SK-N-SH (cell line): ENCODE data around the gene COLEC12. TPM values are rescaled to one million over a fixed set of nuclear protein-coding genes. Genes with fewer than 3 reads are reported as not detected.

Experiments used
- CTCF ChIA-PET: fragments of 300-600, 350-600 bp; formaldehyde crosslinking; extraction: SDS; loops from one replicate; lab custom pipeline; 2021; lab: Yijun Ruan, JAX
- POLR2A ChIA-PET: fragments of 350-600 bp; sonication (Branson Sonifier 250); formaldehyde crosslinking; extraction: SDS; loops from one replicate; lab custom pipeline; 2020; ENCODE audit warnings: antibody characterized with exemption, inconsistent platforms; lab: Yijun Ruan, JAX
- DNase-seq: peaks from one replicate; pipeline ENCODE4 v3.0.0; 2012
- H2AFZ ChIP-seq: fragments of 200-600 bp; sonication (generic); 2 replicates; pipeline ENCODE4 v1.8.1; 2016; ENCODE audit warnings: antibody characterized with exemption, mild to moderate bottlenecking, low read depth
- H3F3A ChIP-seq: fragments of 200-600 bp; sonication (generic); replicated peaks from 2 replicates; pipeline ENCODE3; 2016; ENCODE audit warnings: antibody characterized with exemption, mild to moderate bottlenecking; ENCODE audit not compliant: insufficient read depth
- H3K27ac ChIP-seq, 2 experiments: fragments of 200-500 bp in 1 of 2; fragments of 200-600 bp in 1 of 2; sonication (Bioruptor generic) in 1 of 2; sonication (generic), shearing (Covaris generic) in 1 of 2; 2 replicates each; pipeline versions ENCODE4 v1.5.1 to v1.6.1; 2014 to 2016; ENCODE audit warnings: low read depth in 2 of 2, inconsistent platforms in 1 of 2, low read length in 1 of 2, mild to moderate bottlenecking in 1 of 2, mixed read lengths in 1 of 2
- H3K27me3 ChIP-seq: fragments of 200-600 bp; sonication (generic), shearing (Covaris generic); 2 replicates; pipeline ENCODE4 v1.6.1; 2016; ENCODE audit warnings: mixed run types; ENCODE audit not compliant: insufficient read depth
- H3K36me3 ChIP-seq, 2 experiments: fragments of 200-500 bp in 1 of 2; fragments of 200-600 bp in 1 of 2; sonication (Bioruptor generic) in 1 of 2; sonication (generic) in 1 of 2; replicated peaks in 1 of 2; 2 replicates each; pipeline versions ENCODE3 to v1.5.1; 2014 to 2016; ENCODE audit warnings: low read length in 1 of 2, mild to moderate bottlenecking in 1 of 2; ENCODE audit not compliant: insufficient read depth in 2 of 2, control insufficient read depth in 1 of 2
- H3K4me1 ChIP-seq, 2 experiments: fragments of 200-500 bp in 1 of 2; fragments of 200-600 bp in 1 of 2; sonication (Bioruptor generic) in 1 of 2; sonication (generic), shearing (Covaris generic) in 1 of 2; 2 replicates each; pipeline versions ENCODE4 v1.5.1 to v1.6.1; 2014 to 2016; ENCODE audit warnings: low read depth in 1 of 2, low read length in 1 of 2, mixed run types in 1 of 2; ENCODE audit not compliant: insufficient read depth in 2 of 2, control insufficient read depth in 1 of 2
- H3K4me2 ChIP-seq: fragments of 200-600 bp; sonication (generic), shearing (Covaris generic); 2 replicates; pipeline ENCODE4 v1.6.1; 2017; ENCODE audit warnings: mixed run types
- H3K4me3 ChIP-seq, 2 experiments: fragments of 200-500 bp in 1 of 2; fragments of 200-600 bp in 1 of 2; sonication (Bioruptor generic) in 1 of 2; sonication (generic), shearing (Covaris generic) in 1 of 2; 2 replicates each; pipeline versions ENCODE4 v1.5.1 to v1.8.1; 2014 to 2016; ENCODE audit warnings: low read depth in 2 of 2, inconsistent platforms in 1 of 2, low read length in 1 of 2, mild to moderate bottlenecking in 1 of 2, mixed read lengths in 1 of 2, moderate library complexity in 1 of 2
- H3K79me2 ChIP-seq: fragments of 200-600 bp; sonication (generic); 2 replicates; pipeline ENCODE4 v1.8.1; 2017; ENCODE audit warnings: mild to moderate bottlenecking; ENCODE audit not compliant: insufficient read depth
- H3K9ac ChIP-seq: fragments of 200-600 bp; sonication (generic); 2 replicates; pipeline ENCODE4 v1.6.1; 2017; ENCODE audit warnings: mixed run types
- H3K9me2 ChIP-seq: fragments of 200-600 bp; sonication (generic); 2 replicates; pipeline ENCODE4 v1.6.1; 2017; ENCODE audit warnings: mixed run types
- H3K9me3 ChIP-seq: fragments of 200-600 bp; sonication (generic); 2 replicates; pipeline ENCODE4 v1.6.1; 2017; ENCODE audit warnings: mixed run types, mild to moderate bottlenecking, moderate library complexity
- H4K20me1 ChIP-seq: fragments of 200-600 bp; sonication (generic); 2 replicates; pipeline ENCODE4 v1.6.1; 2017; ENCODE audit warnings: mild to moderate bottlenecking, mixed run types; ENCODE audit not compliant: insufficient read depth
- CTCF ChIP-seq: fragments of 200-600 bp; sonication (generic); IDR thresholded peaks from 2 replicates; pipeline ENCODE4 v1.6.1; 2017; ENCODE audit warnings: antibody characterized with exemption, mild to moderate bottlenecking, moderate library complexity
- ELF1 ChIP-seq: IDR thresholded peaks from 2 replicates; pipeline ENCODE4 v1.4.0; 2012
- EP300 ChIP-seq, 2 experiments: IDR thresholded peaks; 2 replicates each; pipeline versions ENCODE4 v1.4.0 to v1.6.1; 2012; ENCODE audit warnings: borderline replicate concordance in 1 of 2, low read depth in 1 of 2, low read length in 1 of 2
- FOXJ3 ChIP-seq: sonication (generic); formaldehyde crosslinking; IDR thresholded peaks from 2 replicates; pipeline ENCODE4 v1.5.1; 2020; ENCODE audit warnings: mild to moderate bottlenecking, missing genetic modification reagents
- GABPA ChIP-seq: IDR thresholded peaks from 2 replicates; pipeline ENCODE4 v1.4.0; 2012; ENCODE audit warnings: low read depth, mild to moderate bottlenecking
- GATA2 ChIP-seq: sonication (generic); formaldehyde crosslinking; IDR thresholded peaks from 2 replicates; pipeline ENCODE4 v1.5.0; 2020; ENCODE audit warnings: mild to moderate bottlenecking, missing genetic modification reagents
- MAX ChIP-seq: IDR thresholded peaks from 2 replicates; pipeline ENCODE4 v1.4.0; 2012; ENCODE audit warnings: low read depth
- MEF2A ChIP-seq: IDR thresholded peaks from 2 replicates; pipeline ENCODE4 v1.4.0; 2012; ENCODE audit warnings: low read depth, borderline replicate concordance
- MXI1 ChIP-seq: IDR thresholded peaks from 2 replicates; pipeline ENCODE4 v1.6.1; 2012; ENCODE audit warnings: mild to moderate bottlenecking, low read depth, low read length, improper control_type of control experiment
- NFIC ChIP-seq: IDR thresholded peaks from 2 replicates; pipeline ENCODE4 v1.4.0; 2012; ENCODE audit warnings: borderline replicate concordance
- NRF1 ChIP-seq: IDR thresholded peaks from 2 replicates; pipeline ENCODE4 v1.6.1; 2012; ENCODE audit warnings: low read depth, mild to moderate bottlenecking, low read length
- RAD21 ChIP-seq: IDR thresholded peaks from 2 replicates; pipeline ENCODE4 v1.6.1; 2012; ENCODE audit warnings: mild to moderate bottlenecking, low read length
- RCOR1 ChIP-seq: fragments of 150-350 bp; IDR thresholded peaks from 2 replicates; pipeline ENCODE4 v1.6.1; 2017; ENCODE audit warnings: antibody characterized with exemption, low read length
- RXRA ChIP-seq: IDR thresholded peaks from 2 replicates; pipeline ENCODE4 v1.4.0; 2012; ENCODE audit warnings: low read depth, mild to moderate bottlenecking, borderline replicate concordance
- SIN3A ChIP-seq: IDR thresholded peaks from 2 replicates; pipeline ENCODE4 v1.6.1; 2012; ENCODE audit warnings: low read depth, mild to moderate bottlenecking, low read length, moderate library complexity, borderline replicate concordance
- SMC3 ChIP-seq: IDR thresholded peaks from 2 replicates; pipeline ENCODE4 v1.6.1; 2012; ENCODE audit warnings: low read depth, low read length, improper control_type of control experiment
- TAF1 ChIP-seq: IDR thresholded peaks from 2 replicates; pipeline ENCODE4 v1.6.1; 2012; ENCODE audit warnings: low read depth, mild to moderate bottlenecking, low read length, moderate library complexity, borderline replicate concordance
- TCF12 ChIP-seq: IDR thresholded peaks from 2 replicates; pipeline ENCODE4 v1.4.0; 2012
- USF2 ChIP-seq: fragments of 150-350 bp; IDR thresholded peaks from 2 replicates; pipeline ENCODE4 v1.6.1; 2017; ENCODE audit warnings: antibody characterized with exemption, low read length, low read depth, borderline replicate concordance
- WGBS: methylation state at CpG from one replicate; pipeline ENCODE4 v1.1.6; 2017; ENCODE audit warnings: low lambda C conversion rate; 5-methylcytosine and 5-hydroxymethylcytosine counted together
- polyA plus RNA-seq, 3 experiments: library from polyadenylated mRNA; depleted of rRNA; stranded (reverse); fragments of >200 nt; gene quantifications; 2 replicates each; pipeline ENCODE4 v1.2.3, GENCODE V29; 2012

Gene COLEC12
- polyA plus RNA-seq, 1 of the 3 experiments (the other 2 are of a cell fraction), result 41.2 TPM

DNA sequence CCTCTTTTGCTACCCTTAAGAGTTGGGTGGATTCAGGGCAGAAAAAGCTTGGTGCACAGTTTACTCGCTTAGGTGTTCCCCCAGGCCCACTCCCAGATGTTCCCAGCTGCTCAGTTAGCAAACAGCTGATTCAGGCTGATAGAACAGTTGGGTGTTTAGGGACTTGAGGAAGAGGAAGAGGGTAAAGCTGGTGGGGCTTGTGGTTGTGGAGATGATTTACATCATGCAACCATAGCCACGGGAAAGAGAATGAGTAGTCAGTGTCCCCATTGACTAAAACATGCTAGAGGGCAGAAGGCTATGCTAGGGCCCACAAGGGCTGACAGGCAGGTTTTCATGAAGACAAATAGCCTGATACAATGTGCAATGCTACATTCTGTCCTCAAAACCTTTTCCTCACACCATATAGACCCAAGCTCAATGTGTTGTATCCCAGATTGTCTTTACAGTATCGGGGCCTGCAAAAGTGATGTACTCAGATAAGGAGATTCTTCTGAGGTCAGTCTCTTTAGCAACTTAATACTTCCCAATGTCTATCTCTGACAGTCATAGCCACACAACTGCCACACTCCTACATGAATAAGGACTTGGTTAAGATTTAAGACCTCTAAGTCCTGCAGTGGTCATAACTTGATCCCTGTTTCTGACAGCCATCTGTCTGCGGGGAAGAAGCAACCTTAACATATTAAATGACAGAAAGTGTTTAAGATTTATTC, 15.6 kb downstream of the COLEC12 start (continued):
- TF ChIP-seq MEF2A (no peak), SIN3A (no peak), RCOR1 (no peak), NFIC (no peak), GABPA (no peak)
- TF ChIP-seq, all 33 proteins: peak for 0

DNA sequence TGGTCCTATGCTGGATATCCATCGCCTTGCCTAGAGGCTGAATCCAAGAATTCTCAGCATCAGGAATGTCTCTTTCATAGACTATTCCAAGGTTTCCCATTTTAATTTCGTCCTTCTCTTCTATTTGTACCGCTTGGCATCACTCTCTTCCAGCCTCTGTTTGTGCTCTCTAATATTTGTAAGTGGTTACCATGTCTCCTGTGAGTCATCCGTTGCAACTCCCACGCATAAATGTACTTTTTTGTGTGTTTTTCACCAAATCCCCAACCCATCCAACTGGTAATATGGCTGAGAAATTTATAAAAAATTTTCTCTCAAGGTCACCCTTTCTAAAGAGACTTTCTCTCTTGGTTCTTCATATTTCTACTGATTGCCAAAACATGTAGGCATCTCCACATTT, 21.8 kb downstream of the COLEC12 start:
- ChIA-PET POLR2A (no interaction called here), CTCF (no interaction called here)
- Histone ChIP-seq H3K79me2 (no peaks in the 10 kb centered on the region), H3K9me3 (no peaks in the 10 kb centered on the region), H3F3A (peaks cover 10% of the 10 kb centered on the region), H3K9ac (peak overlapping the region; percentile 13; the same call in 1 of the 2 replicates), H3K4me1 (peaks cover 0 to 28% of the 10 kb centered on the region in 2 experiments; a peak in 3 of 4 replicates), H3K4me3 (no peak overlapping the region), H3K4me2 (peak overlapping the region; percentile 49; the same call in 1 of the 2 replicates), H2AFZ (peak overlapping the region; percentile 15; the same call in 1 of the 2 replicates), H3K27me3 (no peaks in the 10 kb centered on the region), H3K9me2 (no peaks in the 10 kb centered on the region), H4K20me1 (no peaks in the 10 kb centered on the region), H3K36me3 (no peaks in the 10 kb centered on the region), H3K27ac (peak overlapping the region in 1 of 2 experiments; percentile 87; a peak in 2 of 4 replicates)
- TF ChIP-seq EP300 (IDR thresholded peaks at IDR 0.05; ENCODE audit: borderline replicate concordance in 1 of 2, low read depth in 1 of 2, low read length in 1 of 2) (no peak), TCF12 (no peak), GATA2 (CRISPR knock-in tag) (no peak), MXI1 (no peak), SMC3 (no peak), USF2 (no peak), RXRA (no peak), SIN3A (no peak), FOXJ3 (CRISPR knock-in tag) (no peak), MEF2A (no peak), ELF1 (no peak)
- no peak for DNase-seq
- WGBS, result 92% methylated on average over 5 of the region's 5 CpGs

DNA sequence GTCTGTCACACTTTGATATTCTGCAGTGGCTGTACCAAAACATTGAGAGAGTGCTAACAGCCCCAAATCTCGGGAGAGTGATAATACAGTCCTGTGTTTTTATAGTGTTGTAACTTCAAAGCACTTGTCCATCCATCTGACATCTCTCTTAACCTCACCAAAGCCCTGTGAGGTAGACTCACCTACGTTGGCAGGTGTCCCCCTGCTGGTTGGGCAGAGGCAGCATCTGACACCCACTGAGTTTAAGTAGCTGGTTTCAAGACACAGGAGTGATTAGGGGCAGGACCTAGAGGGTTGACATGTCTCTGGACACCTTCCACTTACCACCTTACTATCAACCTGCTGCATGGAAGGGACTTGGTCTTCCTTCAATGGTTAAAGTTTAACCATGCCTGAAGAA, 22.9 kb downstream of the COLEC12 start:
- Histone ChIP-seq H3K9ac (no peak overlapping the region), H3K4me3 (no peak overlapping the region), H3F3A (peaks cover 10% of the 10 kb centered on the region), H2AFZ (no peak overlapping the region), H3K79me2 (no peaks in the 10 kb centered on the region), H3K9me2 (no peaks in the 10 kb centered on the region), H3K27me3 (no peaks in the 10 kb centered on the region), H3K4me2 (no peak overlapping the region), H3K36me3 (no peaks in the 10 kb centered on the region), H3K4me1 (peaks cover 0 to 29% of the 10 kb centered on the region in 2 experiments; a peak in 3 of 4 replicates), H3K9me3 (no peaks in the 10 kb centered on the region), H4K20me1 (no peaks in the 10 kb centered on the region), H3K27ac (no peak overlapping the region)
- 83% methylated on average over 2 of the region's 2 CpGs for WGBS
- ChIA-PET POLR2A (no interaction called here), CTCF (interaction anchor here (0.8 kb wide), 1 partner anchor 15 kb away, joined by 3 read pairs; no protein-coding TSS in a partner anchor)
- TF ChIP-seq RCOR1 (no peak), RAD21 (peak; percentile 9; the same call in 1 of the 2 replicates), MEF2A (no peak), NRF1 (no peak), MAX (no peak), CTCF (peak; percentile 31), TAF1 (no peak), TCF12 (no peak)
- DNase-seq, result no peak
